Fibroblast of lung (primary cell): ENCODE data around the gene TBC1D12. TPM values are rescaled to one million over a fixed set of nuclear protein-coding genes. Genes with fewer than 3 reads are reported as not detected.
A peak's percentile ranks its signal among the peaks of the same experiment; 100 is the strongest.

Experiments
- DNase-seq, 2 donors: peaks; one replicate each; pipeline versions ENCODE4 v3.0.0 to v3.0.0-alpha.2; 2010; ENCODE audit warnings: low read depth in 2 of 2
- H2AFZ ChIP-seq: 2 replicates; pipeline ENCODE4 v1.5.1; 2012; ENCODE audit warnings: low read length, control low read depth, inconsistent platforms
- H3K27ac ChIP-seq: 2 replicates; pipeline ENCODE4 v1.5.1; 2011; ENCODE audit warnings: low read length, control low read depth; ENCODE audit not compliant: insufficient read depth
- H3K27me3 ChIP-seq: 2 replicates; pipeline ENCODE4 v1.5.1; 2011; ENCODE audit warnings: mild to moderate bottlenecking, low read length; ENCODE audit not compliant: control insufficient read depth, insufficient read depth
- H3K36me3 ChIP-seq: 2 replicates; pipeline ENCODE4 v1.5.1; 2011; ENCODE audit warnings: low read length; ENCODE audit not compliant: control insufficient read depth, insufficient read depth
- H3K4me1 ChIP-seq: 2 replicates; pipeline ENCODE4 v1.5.1; 2011; ENCODE audit warnings: low read length; ENCODE audit not compliant: control insufficient read depth, insufficient read depth; ENCODE audit errors: extremely low read depth
- H3K4me2 ChIP-seq: 2 replicates; pipeline ENCODE4 v1.5.1; 2011; ENCODE audit warnings: low read length, control low read depth; ENCODE audit not compliant: insufficient read depth; ENCODE audit errors: extremely low read depth
- H3K4me3 ChIP-seq, 4 experiments: fragments of 200-600 bp in 1 of 4; sonication (generic) in 1 of 4; replicated peaks in 1 of 4; 2 replicates each; pipeline ENCODE4 v1.5.1; 2011 to 2016; ENCODE audit warnings: low read length in 4 of 4, low read depth in 3 of 4, mild to moderate bottlenecking in 3 of 4, control low read depth in 2 of 4, inconsistent platforms in 1 of 4, mixed read lengths in 1 of 4; ENCODE audit not compliant: insufficient read depth in 1 of 4; ENCODE audit errors: control extremely low read depth in 1 of 4
- H3K79me2 ChIP-seq: 2 replicates; pipeline ENCODE4 v1.5.1; 2012; ENCODE audit warnings: mild to moderate bottlenecking, low read length, inconsistent platforms; ENCODE audit not compliant: control insufficient read depth, insufficient read depth
- H3K9ac ChIP-seq: 2 replicates; pipeline ENCODE4 v1.5.1; 2011; ENCODE audit warnings: mild to moderate bottlenecking, low read length, control low read depth; ENCODE audit not compliant: insufficient read depth
- H3K9me3 ChIP-seq: 2 replicates; pipeline ENCODE4 v1.5.1; 2012; ENCODE audit warnings: low read depth, low read length; ENCODE audit not compliant: control insufficient read depth, insufficient read depth
- H4K20me1 ChIP-seq: 2 replicates; pipeline ENCODE4 v1.5.1; 2011; ENCODE audit warnings: low read length; ENCODE audit not compliant: control insufficient read depth, insufficient read depth; ENCODE audit errors: extremely low read depth
- EZH2 ChIP-seq: IDR thresholded peaks from 2 replicates; pipeline ENCODE4 v1.5.1; 2012; ENCODE audit warnings: low read length, control low read depth, mild to moderate bottlenecking; ENCODE audit errors: missing control alignments
- polyA plus RNA-seq, 2 donors: library from polyadenylated mRNA; depleted of rRNA in 1 of 2; stranded (reverse) in 1 of 2; unstranded in 1 of 2; fragments of >200 nt; gene quantifications; 2 replicates each; pipeline ENCODE4 v1.2.1, GENCODE V29; 2011 to 2012; ENCODE audit warnings: missing spikeins in 1 of 2
- total RNA-seq: library from RNA; depleted of rRNA; stranded (reverse); fragments of >200 nt; gene quantifications from 2 replicates; pipeline ENCODE4 v1.2.1, GENCODE V29; 2014
- TF ChIP-seq, protein P1 (sequence below), 2 donors: IDR thresholded peaks in 1 of 2; conservative IDR thresholded peaks in 1 of 2; 1 replicate in 1 of 2; 2 replicates in 1 of 2; pipeline ENCODE4 v1.5.1; 2011 to 2012; ENCODE audit warnings: low read length in 2 of 2, control low read depth in 1 of 2, inconsistent platforms in 1 of 2, low read depth in 1 of 2, mild to moderate bottlenecking in 1 of 2

TBC1D12 gene
- total and polyA plus RNA-seq, 2 donors (not counting 1 experiment from before 2014, with no cell fraction given) = 7.8 to 13.9 TPM

DNA sequence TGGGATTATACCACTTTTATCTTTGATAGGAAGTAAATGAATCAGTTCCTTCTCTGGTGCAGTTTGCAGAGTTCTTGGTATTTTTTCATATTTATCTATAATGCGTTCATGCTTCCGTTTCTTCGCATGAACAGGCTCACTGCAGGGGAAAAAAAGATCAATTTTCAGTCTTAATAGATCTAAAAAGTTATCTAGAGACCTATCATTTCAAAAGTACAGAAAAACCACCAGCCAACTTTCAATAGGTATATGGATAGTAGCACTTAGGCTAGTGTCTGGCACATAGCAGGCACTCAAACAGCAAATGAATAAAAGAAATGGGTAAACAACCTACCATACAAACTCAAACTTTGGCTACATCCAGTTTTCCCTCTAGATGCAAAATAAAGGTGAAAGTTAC, 45.1 kb upstream of the TBC1D12 start:
- DNase-seq = no peak
- H3K4me1 ChIP-seq = peaks cover 4% of the 10 kb centered on the region
- TF ChIP-seq EZH2 = no peak
- TF ChIP-seq, protein P1, sequence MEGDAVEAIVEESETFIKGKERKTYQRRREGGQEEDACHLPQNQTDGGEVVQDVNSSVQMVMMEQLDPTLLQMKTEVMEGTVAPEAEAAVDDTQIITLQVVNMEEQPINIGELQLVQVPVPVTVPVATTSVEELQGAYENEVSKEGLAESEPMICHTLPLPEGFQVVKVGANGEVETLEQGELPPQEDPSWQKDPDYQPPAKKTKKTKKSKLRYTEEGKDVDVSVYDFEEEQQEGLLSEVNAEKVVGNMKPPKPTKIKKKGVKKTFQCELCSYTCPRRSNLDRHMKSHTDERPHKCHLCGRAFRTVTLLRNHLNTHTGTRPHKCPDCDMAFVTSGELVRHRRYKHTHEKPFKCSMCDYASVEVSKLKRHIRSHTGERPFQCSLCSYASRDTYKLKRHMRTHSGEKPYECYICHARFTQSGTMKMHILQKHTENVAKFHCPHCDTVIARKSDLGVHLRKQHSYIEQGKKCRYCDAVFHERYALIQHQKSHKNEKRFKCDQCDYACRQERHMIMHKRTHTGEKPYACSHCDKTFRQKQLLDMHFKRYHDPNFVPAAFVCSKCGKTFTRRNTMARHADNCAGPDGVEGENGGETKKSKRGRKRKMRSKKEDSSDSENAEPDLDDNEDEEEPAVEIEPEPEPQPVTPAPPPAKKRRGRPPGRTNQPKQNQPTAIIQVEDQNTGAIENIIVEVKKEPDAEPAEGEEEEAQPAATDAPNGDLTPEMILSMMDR (conservative IDR thresholded peaks at IDR 0.05 in 1 of 2, IDR thresholded peaks at IDR 0.05 in 1 of 2; ENCODE audit: low read depth in 1 of 2, low read length in 2 of 2) = no peak

DNA sequence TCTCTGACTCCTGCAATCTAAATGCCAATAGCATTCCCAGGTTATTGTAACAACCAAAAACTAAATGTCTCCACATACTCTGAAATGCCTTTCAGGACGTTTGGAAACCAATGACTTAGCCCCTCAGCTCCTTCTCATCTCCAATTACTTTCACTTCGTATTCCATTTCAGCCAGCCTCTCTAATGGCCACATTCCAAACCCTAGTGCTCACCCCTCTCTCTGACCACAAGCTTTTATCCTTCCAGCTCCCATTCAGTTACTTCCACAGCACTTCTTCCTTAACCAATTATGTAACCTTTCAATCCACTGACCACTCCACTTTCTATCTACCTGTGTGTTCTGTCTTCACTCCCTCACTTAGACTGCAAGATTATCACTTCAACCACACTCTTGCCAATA, 43.9 kb upstream of the TBC1D12 start:
- Histone ChIP-seq H3K9me3 (no peaks in the 10 kb centered on the region), H3K79me2 (peaks cover 23% of the 10 kb centered on the region), H3K9ac (no peak overlapping the region), H3K4me3 (peak overlapping the region in 3 of 4 experiments; percentile 8 to 50 (median 41)), H2AFZ (no peak overlapping the region), H4K20me1 (no peaks in the 10 kb centered on the region), H3K4me1 (peaks cover 4% of the 10 kb centered on the region), H3K27me3 (no peaks in the 10 kb centered on the region), H3K4me2 (peak overlapping the region; percentile 38), H3K27ac (peak overlapping the region; percentile 44), H3K36me3 (peaks cover 3% of the 10 kb centered on the region)
- peak; percentile 92 to 96 for DNase-seq
- TF ChIP-seq, protein P1 (conservative IDR thresholded peaks at IDR 0.05 in 1 of 2, IDR thresholded peaks at IDR 0.05 in 1 of 2; ENCODE audit: low read depth in 1 of 2, low read length in 2 of 2) = no peak
- no peak for TF ChIP-seq EZH2

More for the DNA sequence above, 45.1 kb upstream of the TBC1D12 start:
- H3K36me3 ChIP-seq = peaks cover 5% of the 10 kb centered on the region
- no peaks in the 10 kb centered on the region for H4K20me1 ChIP-seq
- no peak overlapping the region for H3K9ac ChIP-seq
- H3K27me3 ChIP-seq = no peaks in the 10 kb centered on the region
- no peak overlapping the region for H3K4me3 ChIP-seq
- peaks cover 21% of the 10 kb centered on the region for H3K79me2 ChIP-seq
- no peaks in the 10 kb centered on the region for H3K9me3 ChIP-seq
- H3K4me2 ChIP-seq = no peak overlapping the region
- no peak overlapping the region for H2AFZ ChIP-seq
- no peak overlapping the region for H3K27ac ChIP-seq

DNA sequence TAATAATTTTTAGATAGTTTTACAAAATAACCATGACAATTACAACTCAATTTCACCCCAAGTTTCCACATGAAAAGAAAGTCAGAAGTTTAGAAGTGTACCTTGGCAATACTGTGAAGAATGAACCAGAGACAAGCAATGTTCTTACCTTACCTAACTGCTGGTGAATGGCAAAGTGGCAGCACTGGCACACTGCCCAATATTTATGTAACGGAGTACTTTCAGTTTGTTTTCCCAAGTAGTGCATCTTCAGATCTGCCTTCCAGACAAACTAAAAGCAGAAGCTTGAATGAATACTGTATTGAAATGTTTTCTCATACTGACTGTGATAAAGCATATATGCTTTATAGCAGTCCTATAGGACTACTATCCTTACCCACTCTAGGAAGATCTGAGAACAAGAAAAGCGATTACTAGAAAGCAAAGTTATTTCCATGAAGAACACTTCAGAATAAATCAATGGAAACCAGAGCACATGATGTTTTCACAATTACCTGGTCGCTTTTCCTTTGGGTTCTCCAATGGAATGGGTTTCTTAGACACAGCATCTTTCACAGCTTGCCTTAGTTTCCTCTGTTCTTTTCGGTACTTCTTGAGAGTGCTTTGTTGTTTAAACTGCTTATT, 41.1 kb upstream of the TBC1D12 start:
- Histone ChIP-seq H3K27me3 (no peaks in the 10 kb centered on the region), H3K4me2 (peak overlapping the region; percentile 77), H3K4me3 (peak overlapping the region; percentile 10 to 90 (median 84)), H3K27ac (no peak overlapping the region), H3K4me1 (peaks cover 4% of the 10 kb centered on the region), H4K20me1 (no peaks in the 10 kb centered on the region), H3K9ac (no peak overlapping the region), H3K79me2 (peaks cover 23% of the 10 kb centered on the region), H2AFZ (no peak overlapping the region), H3K9me3 (no peaks in the 10 kb centered on the region), H3K36me3 (peaks cover 2% of the 10 kb centered on the region)
- DNase-seq = peak; percentile 4 to 23
- TF ChIP-seq, protein P1 (conservative IDR thresholded peaks at IDR 0.05 in 1 of 2, IDR thresholded peaks at IDR 0.05 in 1 of 2; ENCODE audit: low read depth in 1 of 2, low read length in 2 of 2) = no peak
- TF ChIP-seq EZH2 = no peak
